ENCODE data around the gene NDUFB10.
A peak's percentile ranks its signal among the peaks of the same experiment; 100 is the strongest.

NDUFB10 gene

DNA sequence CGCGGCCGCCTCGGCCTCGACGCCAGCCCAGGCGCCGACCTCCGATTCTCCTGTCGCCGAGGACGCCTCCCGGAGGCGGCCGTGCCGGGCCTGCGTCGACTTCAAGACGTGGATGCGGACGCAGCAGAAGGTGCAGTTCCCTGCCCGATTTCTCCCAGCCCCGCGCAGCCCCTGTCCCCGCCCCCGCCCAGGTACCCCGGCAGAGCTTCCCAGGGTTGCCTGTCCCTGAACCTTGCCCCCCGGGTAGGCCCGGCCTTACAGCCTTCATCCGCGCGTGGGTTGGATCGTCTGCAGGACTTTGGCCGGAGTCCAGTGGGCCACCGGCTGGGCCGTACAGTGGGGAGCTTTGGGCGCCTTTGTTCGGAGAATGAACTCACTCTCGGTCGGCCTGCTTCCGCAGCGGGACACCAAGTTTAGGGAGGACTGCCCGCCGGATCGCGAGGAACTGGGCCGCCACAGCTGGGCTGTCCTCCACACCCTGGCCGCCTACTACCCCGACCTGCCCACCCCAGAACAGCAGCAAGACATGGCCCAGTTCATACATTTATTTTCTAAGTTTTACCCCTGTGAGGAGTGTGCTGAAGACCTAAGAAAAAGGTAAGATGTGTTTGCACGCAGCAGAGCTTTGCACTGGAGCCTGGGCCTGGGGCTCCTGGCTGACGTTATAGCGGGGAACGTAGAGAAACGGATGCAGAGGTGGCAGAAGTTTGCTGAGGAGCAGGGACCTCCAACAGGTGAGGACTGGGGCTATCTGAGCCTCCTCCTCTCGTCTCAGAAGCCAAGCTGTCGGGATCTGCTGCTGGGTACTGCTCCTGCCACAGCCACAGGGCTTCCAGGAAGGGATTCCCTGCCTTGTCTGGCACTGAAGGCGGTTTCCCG, 25.2 kb downstream of the NDUFB10 start:
- H3K27me3 ChIP-seq (ENCODE audit: control insufficient read depth in 1 of 2, insufficient read depth in 1 of 2, low read length in 2 of 2): peaks cover 45 to 47% of the 10 kb centered on the region in 2 experiments
- H2AFZ ChIP-seq (ENCODE audit: low read depth, low read length): peak overlapping the region; percentile 84
- H3K79me1 ChIP-seq (replicated peaks; ENCODE audit: low read length, poor library complexity, severe bottlenecking): peaks cover 20% of the 10 kb centered on the region
- peak overlapping the region; percentile 74 for H2BK120ac ChIP-seq (ENCODE audit: low read depth, low read length)
- H2BK12ac ChIP-seq (ENCODE audit: low read length in 2 of 2): peak overlapping the region in 1 of 2 experiments; percentile 26
- 12% methylated on average over 46 of the region's 58 CpGs for WGBS
- no peak overlapping the region for H2BK15ac ChIP-seq (ENCODE audit: low read depth, poor library complexity, severe bottlenecking)
- no peak overlapping the region for H2AK5ac ChIP-seq (ENCODE audit: low read length, severe bottlenecking)
- peak overlapping the region; percentile 81 to 88 for H3K4me3 ChIP-seq (ENCODE audit: insufficient read depth in 1 of 2, low read depth in 1 of 2, low read length in 2 of 2)
- peak overlapping the region; percentile 97 for H3K4me2 ChIP-seq (ENCODE audit: low read length, poor library complexity, severe bottlenecking)
- peak overlapping the region in 1 of 2 experiments; percentile 84 for H3K23ac ChIP-seq (ENCODE audit: low read length in 2 of 2)
- no peaks in the 10 kb centered on the region for H3K9me3 ChIP-seq (ENCODE audit: control insufficient read depth, low read length)
- no peak overlapping the region for H4K91ac ChIP-seq (ENCODE audit: low read length)
- peak overlapping the region; percentile 75 to 87 for H3K18ac ChIP-seq (ENCODE audit: low read depth in 1 of 2, low read length in 2 of 2)
- peaks cover 33% of the 10 kb centered on the region for H3K4me1 ChIP-seq (ENCODE audit: control insufficient read depth, insufficient read depth, low read depth, low read length)
- H3K36me3 ChIP-seq (ENCODE audit: control insufficient read depth in 1 of 2, insufficient read depth in 2 of 2, low read depth in 1 of 2, low read length in 2 of 2): peaks cover 18 to 37% of the 10 kb centered on the region in 2 experiments
- H3K14ac ChIP-seq (ENCODE audit: low read length in 2 of 2): peak overlapping the region in 1 of 2 experiments; percentile 91
- peak overlapping the region; percentile 96 for H4K8ac ChIP-seq (ENCODE audit: low read length)
- no peak overlapping the region for H2BK5ac ChIP-seq (ENCODE audit: low read depth, low read length, poor library complexity, severe bottlenecking)
- peak overlapping the region; percentile 54 to 58 for H3K4ac ChIP-seq (ENCODE audit: low read depth in 1 of 2, low read length in 2 of 2)
- H3K27ac ChIP-seq (ENCODE audit: low read length, poor library complexity, severe bottlenecking): no peak overlapping the region
- no peak for DNase-seq
- peak overlapping the region; percentile 89 for H3K9ac ChIP-seq (ENCODE audit: low read length)

DNA sequence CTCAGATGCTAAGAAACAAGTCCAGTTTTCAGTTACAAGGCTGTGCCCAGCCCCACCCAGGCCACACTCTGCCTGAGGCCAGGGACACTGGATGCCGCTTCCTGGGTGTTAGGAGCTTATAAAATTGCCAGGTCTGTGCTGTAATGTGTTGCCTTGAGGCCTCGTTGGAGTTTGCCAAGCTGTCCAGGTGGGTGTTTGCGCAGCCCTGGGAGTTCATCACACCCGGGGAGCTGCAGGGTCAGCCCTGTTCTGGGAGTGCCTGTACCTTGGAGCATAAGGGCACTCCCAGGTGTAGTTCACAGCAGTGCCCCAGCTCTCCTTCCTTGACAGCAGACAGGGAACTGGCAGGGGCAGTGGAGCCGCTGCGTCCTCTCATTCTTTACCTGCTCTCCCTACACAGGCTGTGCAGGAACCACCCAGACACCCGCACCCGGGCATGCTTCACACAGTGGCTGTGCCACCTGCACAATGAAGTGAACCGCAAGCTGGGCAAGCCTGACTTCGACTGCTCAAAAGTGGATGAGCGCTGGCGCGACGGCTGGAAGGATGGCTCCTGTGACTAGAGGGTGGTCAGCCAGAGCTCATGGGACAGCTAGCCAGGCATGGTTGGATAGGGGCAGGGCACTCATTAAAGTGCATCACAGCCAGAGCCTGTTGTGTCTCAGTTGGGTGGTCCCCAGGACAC, 26.3 kb downstream of the NDUFB10 start:
- no peak overlapping the region for H2AFZ ChIP-seq (ENCODE audit: low read depth, low read length)
- H4K91ac ChIP-seq (ENCODE audit: low read length): no peak overlapping the region
- peak overlapping the region in 1 of 2 experiments; percentile 22 for H3K14ac ChIP-seq (ENCODE audit: low read length in 2 of 2)
- H3K23ac ChIP-seq (ENCODE audit: low read length in 2 of 2): no peak overlapping the region
- H2BK15ac ChIP-seq (ENCODE audit: low read depth, poor library complexity, severe bottlenecking): no peak overlapping the region
- no peak overlapping the region for H2BK120ac ChIP-seq (ENCODE audit: low read depth, low read length)
- H2BK12ac ChIP-seq (ENCODE audit: low read length in 2 of 2): no peak overlapping the region
- peak overlapping the region; percentile 97 for H3K4me2 ChIP-seq (ENCODE audit: low read length, poor library complexity, severe bottlenecking)
- DNase-seq: no peak
- peak overlapping the region; percentile 89 for H3K9ac ChIP-seq (ENCODE audit: low read length)
- H3K9me3 ChIP-seq (ENCODE audit: control insufficient read depth, low read length): no peaks in the 10 kb centered on the region
- no peak overlapping the region for H2BK5ac ChIP-seq (ENCODE audit: low read depth, low read length, poor library complexity, severe bottlenecking)
- WGBS: 93% methylated on average over 14 of the region's 14 CpGs
- no peak overlapping the region for H2AK5ac ChIP-seq (ENCODE audit: low read length, severe bottlenecking)
- H4K8ac ChIP-seq (ENCODE audit: low read length): no peak overlapping the region
- H3K36me3 ChIP-seq (ENCODE audit: control insufficient read depth in 1 of 2, insufficient read depth in 2 of 2, low read depth in 1 of 2, low read length in 2 of 2): peaks cover 18 to 30% of the 10 kb centered on the region in 2 experiments
- no peak overlapping the region for H3K4ac ChIP-seq (ENCODE audit: low read depth in 1 of 2, low read length in 2 of 2)
- H3K18ac ChIP-seq (ENCODE audit: low read depth in 1 of 2, low read length in 2 of 2): no peak overlapping the region
- peak overlapping the region in 1 of 2 experiments; percentile 88 for H3K4me3 ChIP-seq (ENCODE audit: insufficient read depth in 1 of 2, low read depth in 1 of 2, low read length in 2 of 2)
- peaks cover 20% of the 10 kb centered on the region for H3K79me1 ChIP-seq (replicated peaks; ENCODE audit: low read length, poor library complexity, severe bottlenecking)
- no peak overlapping the region for H3K27ac ChIP-seq (ENCODE audit: low read length, poor library complexity, severe bottlenecking)
- H3K4me1 ChIP-seq (ENCODE audit: control insufficient read depth, insufficient read depth, low read depth, low read length): peaks cover 36% of the 10 kb centered on the region
- peaks cover 41 to 42% of the 10 kb centered on the region in 2 experiments for H3K27me3 ChIP-seq (ENCODE audit: control insufficient read depth in 1 of 2, insufficient read depth in 1 of 2, low read length in 2 of 2)

DNA sequence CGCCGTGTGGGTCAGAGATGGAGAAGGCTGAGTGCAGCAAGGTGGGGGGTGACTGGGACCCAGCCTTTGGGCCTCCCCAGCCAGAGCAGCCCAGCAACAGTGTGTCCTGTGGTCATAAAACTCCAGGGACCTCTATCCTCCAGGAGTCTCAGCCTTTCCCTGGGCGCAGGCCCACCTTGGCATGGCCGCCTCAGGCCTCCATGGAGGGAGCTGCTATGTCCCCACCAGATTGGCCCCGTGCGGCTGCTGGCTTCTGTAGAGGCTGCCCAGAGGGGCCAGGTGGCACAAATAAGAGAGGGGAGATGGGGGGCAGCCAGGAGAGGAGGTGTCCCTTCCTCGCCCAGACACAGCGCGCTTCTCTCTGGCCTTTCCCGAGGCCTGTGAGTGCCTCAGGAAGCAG, 27.9 kb downstream of the NDUFB10 start:
- no peak overlapping the region for H4K91ac ChIP-seq (ENCODE audit: low read length)
- no peak overlapping the region for H2BK120ac ChIP-seq (ENCODE audit: low read depth, low read length)
- DNase-seq: no peak
- no peak overlapping the region for H4K8ac ChIP-seq (ENCODE audit: low read length)
- H3K4me3 ChIP-seq (ENCODE audit: insufficient read depth in 1 of 2, low read depth in 1 of 2, low read length in 2 of 2): no peak overlapping the region
- no peak overlapping the region for H3K18ac ChIP-seq (ENCODE audit: low read depth in 1 of 2, low read length in 2 of 2)
- H2BK5ac ChIP-seq (ENCODE audit: low read depth, low read length, poor library complexity, severe bottlenecking): no peak overlapping the region
- no peak overlapping the region for H3K4ac ChIP-seq (ENCODE audit: low read depth in 1 of 2, low read length in 2 of 2)
- no peaks in the 10 kb centered on the region for H3K9me3 ChIP-seq (ENCODE audit: control insufficient read depth, low read length)
- H3K4me2 ChIP-seq (ENCODE audit: low read length, poor library complexity, severe bottlenecking): no peak overlapping the region
- H3K14ac ChIP-seq (ENCODE audit: low read length in 2 of 2): no peak overlapping the region
- peaks cover 18 to 32% of the 10 kb centered on the region in 2 experiments for H3K36me3 ChIP-seq (ENCODE audit: control insufficient read depth in 1 of 2, insufficient read depth in 2 of 2, low read depth in 1 of 2, low read length in 2 of 2)
- H3K4me1 ChIP-seq (ENCODE audit: control insufficient read depth, insufficient read depth, low read depth, low read length): peaks cover 40% of the 10 kb centered on the region
- no peak overlapping the region for H2BK12ac ChIP-seq (ENCODE audit: low read length in 2 of 2)
- WGBS: 98% methylated on average over 10 of the region's 10 CpGs
- no peak overlapping the region for H2BK15ac ChIP-seq (ENCODE audit: low read depth, poor library complexity, severe bottlenecking)
- peaks cover 20% of the 10 kb centered on the region for H3K79me1 ChIP-seq (replicated peaks; ENCODE audit: low read length, poor library complexity, severe bottlenecking)
- peaks cover 36 to 39% of the 10 kb centered on the region in 2 experiments for H3K27me3 ChIP-seq (ENCODE audit: control insufficient read depth in 1 of 2, insufficient read depth in 1 of 2, low read length in 2 of 2)
- H2AFZ ChIP-seq (ENCODE audit: low read depth, low read length): no peak overlapping the region
- no peak overlapping the region for H3K9ac ChIP-seq (ENCODE audit: low read length)
- H3K27ac ChIP-seq (ENCODE audit: low read length, poor library complexity, severe bottlenecking): no peak overlapping the region
- H2AK5ac ChIP-seq (ENCODE audit: low read length, severe bottlenecking): no peak overlapping the region
- no peak overlapping the region for H3K23ac ChIP-seq (ENCODE audit: low read length in 2 of 2)
